ENCODE measurements around the gene CEP55.

Gene CEP55

DNA sequence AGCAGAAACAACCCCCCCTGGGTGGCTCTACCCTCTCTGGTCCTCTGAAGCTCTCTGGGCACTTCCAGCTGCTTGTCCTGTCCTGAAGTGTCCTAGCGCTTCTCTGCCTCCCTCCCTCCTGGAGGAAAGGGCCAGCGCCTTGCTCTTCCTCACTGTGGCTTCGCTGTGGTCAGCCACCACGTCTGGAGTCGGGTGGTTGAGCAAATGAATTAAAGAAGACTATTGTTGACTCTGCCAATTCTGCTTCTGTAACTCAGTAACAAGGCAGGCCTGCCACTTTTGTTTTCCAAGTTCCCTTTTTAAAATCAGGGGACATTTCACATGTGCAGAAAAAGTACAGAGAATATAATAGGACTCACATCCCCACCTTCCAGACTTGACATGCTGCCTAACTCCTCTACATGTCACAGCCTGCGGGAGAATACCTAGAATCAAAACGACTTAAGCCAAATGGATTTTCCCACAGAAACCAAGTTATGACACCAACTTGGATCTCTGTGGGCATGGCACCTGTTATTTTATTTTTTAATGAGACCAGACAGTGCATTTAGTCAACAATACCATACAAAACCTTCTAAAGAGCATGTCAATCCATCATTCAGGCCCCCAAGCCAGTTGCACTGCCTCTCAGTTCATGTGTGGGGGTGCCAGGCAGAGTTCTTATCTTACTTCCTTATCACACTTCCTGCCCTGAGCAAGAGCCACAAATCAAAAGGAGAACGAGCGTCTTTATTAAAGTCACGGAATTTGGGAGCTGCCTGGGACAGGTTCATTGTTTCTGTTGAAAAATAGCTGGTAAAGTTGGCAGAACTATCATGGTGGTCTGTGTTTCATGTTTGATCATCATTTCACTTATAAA, 76.9 kb downstream of the CEP55 start:
- Histone ChIP-seq H3K4me1 (ENCODE audit: control insufficient read depth in 1 of 2, insufficient read depth in 2 of 2, low read length in 2 of 2) (peaks cover 4 to 11% of the 10 kb centered on the region in 2 donors), H3K4me3 (ENCODE audit: low read depth in 1 of 2, low read length in 2 of 2) (no peak overlapping the region), H3K9me3 (ENCODE audit: control insufficient read depth in 1 of 2, low read length in 2 of 2) (no peaks in the 10 kb centered on the region), H3K27ac (ENCODE audit: low read depth, low read length) (no peak overlapping the region), H3K36me3 (ENCODE audit: control insufficient read depth in 1 of 2, insufficient read depth in 2 of 2, low read length in 2 of 2) (no peaks in the 10 kb centered on the region), H3K9ac (ENCODE audit: low read depth in 1 of 2, low read length in 2 of 2) (no peak overlapping the region), H3K27me3 (ENCODE audit: control insufficient read depth in 1 of 2, insufficient read depth in 2 of 2, low read length in 2 of 2) (peaks cover 9 to 11% of the 10 kb centered on the region in 2 donors)

DNA sequence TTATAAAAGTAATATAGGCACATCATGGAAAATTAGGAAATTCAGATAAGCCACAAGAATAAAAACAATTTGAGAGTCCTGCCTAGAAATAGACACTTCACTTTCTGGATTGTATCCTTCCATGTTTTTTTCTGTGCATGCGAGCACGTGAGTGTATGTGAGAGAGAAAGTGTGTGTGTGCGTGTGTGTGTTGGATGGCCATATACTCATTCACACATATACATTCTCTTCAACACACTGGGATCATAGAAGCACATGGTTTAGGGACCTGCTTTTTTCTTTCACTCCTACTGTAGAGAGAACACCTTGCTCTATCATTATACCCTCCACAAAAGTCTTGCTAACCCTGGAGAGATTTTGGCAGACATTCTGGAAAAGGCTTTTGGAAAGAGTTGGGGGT, 77.5 kb downstream of the CEP55 start:
- H3K4me3 ChIP-seq (ENCODE audit: low read depth in 1 of 2, low read length in 2 of 2), result no peak overlapping the region
- H3K27me3 ChIP-seq (ENCODE audit: control insufficient read depth in 1 of 2, insufficient read depth in 2 of 2, low read length in 2 of 2), result peaks cover 4 to 5% of the 10 kb centered on the region in 2 donors
- no peak overlapping the region for H3K27ac ChIP-seq (ENCODE audit: low read depth, low read length)
- peaks cover 4 to 11% of the 10 kb centered on the region in 2 donors for H3K4me1 ChIP-seq (ENCODE audit: control insufficient read depth in 1 of 2, insufficient read depth in 2 of 2, low read length in 2 of 2)
- no peaks in the 10 kb centered on the region for H3K36me3 ChIP-seq (ENCODE audit: control insufficient read depth in 1 of 2, insufficient read depth in 2 of 2, low read length in 2 of 2)
- no peak overlapping the region for H3K9ac ChIP-seq (ENCODE audit: low read depth in 1 of 2, low read length in 2 of 2)
- no peaks in the 10 kb centered on the region for H3K9me3 ChIP-seq (ENCODE audit: control insufficient read depth in 1 of 2, low read length in 2 of 2)

DNA sequence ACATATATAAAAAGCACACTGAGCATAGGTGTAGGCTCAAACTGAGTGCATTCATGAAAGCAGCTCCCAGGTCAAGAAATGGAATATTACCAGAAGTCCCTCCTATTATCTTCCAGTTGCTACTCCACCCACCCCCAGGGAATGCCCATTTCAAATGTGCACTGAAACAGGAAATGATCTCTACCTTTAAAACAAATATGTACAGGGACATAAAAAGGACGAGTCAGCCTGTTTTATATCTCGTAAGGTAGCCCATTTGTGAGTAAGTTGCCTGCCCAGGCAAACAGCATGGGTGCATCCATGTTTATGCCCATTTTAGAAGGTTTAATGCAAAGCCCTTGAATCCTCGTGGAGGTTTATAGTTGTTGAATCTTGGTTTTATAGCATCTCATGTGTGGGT, 80.5 kb downstream of the CEP55 start:
- Histone ChIP-seq H3K27me3 (ENCODE audit: control insufficient read depth in 1 of 2, insufficient read depth in 2 of 2, low read length in 2 of 2) (no peaks in the 10 kb centered on the region), H3K9ac (ENCODE audit: low read depth in 1 of 2, low read length in 2 of 2) (no peak overlapping the region), H3K36me3 (ENCODE audit: control insufficient read depth in 1 of 2, insufficient read depth in 2 of 2, low read length in 2 of 2) (no peaks in the 10 kb centered on the region), H3K9me3 (ENCODE audit: control insufficient read depth in 1 of 2, low read length in 2 of 2) (peaks cover 0 to 5% of the 10 kb centered on the region in 2 donors), H3K27ac (ENCODE audit: low read depth, low read length) (no peak overlapping the region), H3K4me3 (ENCODE audit: low read depth in 1 of 2, low read length in 2 of 2) (no peak overlapping the region), H3K4me1 (ENCODE audit: control insufficient read depth in 1 of 2, insufficient read depth in 2 of 2, low read length in 2 of 2) (peaks cover 4 to 8% of the 10 kb centered on the region in 2 donors)

DNA sequence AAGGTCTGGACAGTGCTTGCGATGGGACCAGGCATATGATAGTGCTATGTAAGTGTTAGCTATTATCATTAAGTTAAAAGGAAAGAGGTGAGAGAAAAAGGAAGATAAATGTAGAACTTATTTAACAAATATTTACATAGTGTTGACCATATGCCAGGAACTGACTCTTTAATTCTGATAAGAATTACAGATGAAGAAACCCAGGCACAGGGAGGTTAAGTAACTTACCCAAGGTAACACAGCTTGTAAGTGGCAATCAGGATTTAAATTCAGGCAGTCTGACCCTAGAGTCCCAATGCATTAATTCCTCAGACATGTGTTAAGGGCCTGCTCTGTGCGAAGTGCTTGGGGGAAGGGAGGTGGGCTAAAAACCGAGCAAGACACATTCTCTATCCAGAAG, 81.2 kb downstream of the CEP55 start:
- H3K36me3 ChIP-seq (ENCODE audit: control insufficient read depth in 1 of 2, insufficient read depth in 2 of 2, low read length in 2 of 2), result no peaks in the 10 kb centered on the region
- peaks cover 0 to 5% of the 10 kb centered on the region in 2 donors for H3K9me3 ChIP-seq (ENCODE audit: control insufficient read depth in 1 of 2, low read length in 2 of 2)
- H3K27me3 ChIP-seq (ENCODE audit: control insufficient read depth in 1 of 2, insufficient read depth in 2 of 2, low read length in 2 of 2), result no peaks in the 10 kb centered on the region
- H3K4me3 ChIP-seq (ENCODE audit: low read depth in 1 of 2, low read length in 2 of 2), result no peak overlapping the region
- no peak overlapping the region for H3K27ac ChIP-seq (ENCODE audit: low read depth, low read length)
- H3K9ac ChIP-seq (ENCODE audit: low read depth in 1 of 2, low read length in 2 of 2), result no peak overlapping the region
- H3K4me1 ChIP-seq (ENCODE audit: control insufficient read depth in 1 of 2, insufficient read depth in 2 of 2, low read length in 2 of 2), result peaks cover 4 to 8% of the 10 kb centered on the region in 2 donors

All from duodenal mucosa (tissue), 2 donors.